Ascending aorta (tissue), 2 donors: ENCODE results near the gene PLCG1. TPM values are rescaled to one million over a fixed set of nuclear protein-coding genes. Genes with fewer than 3 reads are reported as not detected.

Experiments used
- DNase-seq, 2 donors: peaks; one replicate each; pipeline ENCODE4 v3.0.0-alpha.2; 2019; ENCODE audit warnings: low spot score in 2 of 2
- H3K27ac ChIP-seq, 2 donors: fragments of 200-600 bp; sonication (generic); one replicate each; pipeline ENCODE4 v1.5.1; 2016 to 2017; ENCODE audit warnings: mild to moderate bottlenecking in 1 of 2
- H3K27me3 ChIP-seq: fragments of 200-600 bp; sonication (generic); one replicate; pipeline ENCODE4 v1.5.1; 2017
- H3K36me3 ChIP-seq, 2 donors: fragments of 200-600 bp; sonication (generic); one replicate each; pipeline ENCODE4 v1.5.1; 2016
- H3K4me1 ChIP-seq, 2 donors: fragments of 200-600 bp; sonication (generic); one replicate each; pipeline ENCODE4 v1.5.1; 2016 to 2017; ENCODE audit warnings: mild to moderate bottlenecking in 1 of 2
- H3K4me3 ChIP-seq, 2 donors: fragments of 200-600 bp; sonication (generic); one replicate each; pipeline ENCODE4 v1.5.1; 2016 to 2017; ENCODE audit warnings: mild to moderate bottlenecking in 1 of 2
- H3K9me3 ChIP-seq, 2 donors: fragments of 200-600 bp; sonication (generic); one replicate each; pipeline ENCODE4 v1.5.1; 2016
- intact Hi-C: fragments of 100-400 bp; cut with DNase I; formaldehyde crosslinking; loops from one replicate; pipeline ENCODE4 v1.15.1; 2023
- total RNA-seq: library from RNA; depleted of rRNA; stranded (reverse); fragments of >200 nt; gene quantifications from one replicate; pipeline ENCODE4 v1.1.0, GENCODE V29; 2016
- TF ChIP-seq, protein P1 (sequence below), 3 experiments: fragments of 200-600 bp in 2 of 3; fragments of 450-650 bp in 1 of 3; sonication (generic) in 2 of 3; IDR thresholded peaks; one replicate each; pipeline ENCODE4 v1.5.1; 2016 to 2019; ENCODE audit warnings: antibody characterized with exemption in 3 of 3, mild to moderate bottlenecking in 1 of 3, moderate library complexity in 1 of 3

Gene PLCG1
- total RNA-seq, 1 donor from 2014 or later, result 168 TPM

DNA sequence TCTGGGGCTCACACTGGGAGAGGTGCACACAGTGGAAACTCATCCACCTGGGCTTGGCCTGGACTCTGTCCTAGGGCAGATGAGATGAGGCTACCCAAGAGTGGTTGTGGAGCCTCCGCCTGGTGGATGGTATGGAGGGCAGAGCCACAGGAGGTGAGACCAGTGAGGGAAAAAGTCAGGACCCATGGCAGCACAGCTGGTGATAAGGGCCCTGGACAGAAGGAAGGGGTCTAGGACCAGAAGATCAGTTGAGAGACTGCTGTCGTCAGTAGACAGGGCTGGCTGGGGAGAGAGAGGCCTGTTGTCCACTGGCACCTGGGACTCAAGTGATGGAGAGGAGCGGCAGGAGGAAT, 29.8 kb downstream of the PLCG1 start:
- peak overlapping the region in 1 of 2 donors; percentile 33 for H3K27ac ChIP-seq
- DNase-seq, result peak in 1 of 2 donors; percentile 40
- intact Hi-C loops, result no loop called here

DNA sequence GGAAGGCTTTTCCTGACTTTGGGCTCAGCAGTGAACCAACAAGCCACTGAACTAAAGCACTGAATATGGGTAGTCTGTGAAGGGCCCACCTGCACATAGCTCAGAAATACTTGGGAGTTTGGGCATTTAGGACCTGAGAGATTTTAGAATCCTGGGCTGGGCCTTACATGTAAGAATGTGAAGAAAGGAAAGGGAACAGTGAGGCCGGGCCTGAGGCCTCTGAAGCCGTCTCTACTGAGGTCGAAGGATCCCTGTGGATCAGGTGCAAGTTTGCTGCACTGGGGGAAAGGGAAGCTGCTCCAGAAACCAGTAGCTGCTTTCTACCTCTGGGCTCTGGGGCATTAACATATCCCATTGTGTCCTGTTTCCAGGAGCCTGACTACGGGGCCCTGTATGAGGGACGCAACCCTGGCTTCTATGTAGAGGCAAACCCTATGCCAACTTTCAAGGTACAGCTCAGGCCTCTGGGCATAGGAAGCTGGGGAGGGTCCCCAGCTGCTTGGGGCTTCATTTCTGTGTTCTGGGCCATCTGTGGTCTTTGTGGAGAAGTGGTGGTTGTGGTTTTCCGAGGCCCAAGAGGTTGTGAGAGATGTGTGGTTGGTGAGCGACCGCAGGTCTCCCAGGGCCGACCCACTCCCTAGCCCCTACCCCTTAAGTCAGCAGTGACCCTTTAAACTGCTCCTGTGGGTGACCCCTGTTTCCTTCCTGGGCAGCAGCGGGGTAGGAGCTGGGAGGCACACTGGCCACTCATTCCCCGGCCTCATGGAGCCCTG, 30.3 kb downstream of the PLCG1 start:
- no peaks in the 10 kb centered on the region for H3K9me3 ChIP-seq
- intact Hi-C loops, result no loop called here
- peak overlapping the region in 1 of 2 donors; percentile 33 for H3K27ac ChIP-seq
- H3K4me1 ChIP-seq, result peaks cover 0 to 4% of the 10 kb centered on the region in 2 donors
- peak in 1 of 2 donors; percentile 51 for DNase-seq
- peaks cover 90 to 99% of the 10 kb centered on the region in 2 donors for H3K36me3 ChIP-seq
- H3K4me3 ChIP-seq, result no peak overlapping the region
- TF ChIP-seq, protein P1, sequence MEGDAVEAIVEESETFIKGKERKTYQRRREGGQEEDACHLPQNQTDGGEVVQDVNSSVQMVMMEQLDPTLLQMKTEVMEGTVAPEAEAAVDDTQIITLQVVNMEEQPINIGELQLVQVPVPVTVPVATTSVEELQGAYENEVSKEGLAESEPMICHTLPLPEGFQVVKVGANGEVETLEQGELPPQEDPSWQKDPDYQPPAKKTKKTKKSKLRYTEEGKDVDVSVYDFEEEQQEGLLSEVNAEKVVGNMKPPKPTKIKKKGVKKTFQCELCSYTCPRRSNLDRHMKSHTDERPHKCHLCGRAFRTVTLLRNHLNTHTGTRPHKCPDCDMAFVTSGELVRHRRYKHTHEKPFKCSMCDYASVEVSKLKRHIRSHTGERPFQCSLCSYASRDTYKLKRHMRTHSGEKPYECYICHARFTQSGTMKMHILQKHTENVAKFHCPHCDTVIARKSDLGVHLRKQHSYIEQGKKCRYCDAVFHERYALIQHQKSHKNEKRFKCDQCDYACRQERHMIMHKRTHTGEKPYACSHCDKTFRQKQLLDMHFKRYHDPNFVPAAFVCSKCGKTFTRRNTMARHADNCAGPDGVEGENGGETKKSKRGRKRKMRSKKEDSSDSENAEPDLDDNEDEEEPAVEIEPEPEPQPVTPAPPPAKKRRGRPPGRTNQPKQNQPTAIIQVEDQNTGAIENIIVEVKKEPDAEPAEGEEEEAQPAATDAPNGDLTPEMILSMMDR (IDR thresholded peaks at IDR 0.05), result no peak
- no peaks in the 10 kb centered on the region for H3K27me3 ChIP-seq

More for the DNA sequence above, 29.8 kb downstream of the PLCG1 start:
- H3K27me3 ChIP-seq, result no peaks in the 10 kb centered on the region
- peaks cover 90 to 98% of the 10 kb centered on the region in 2 donors for H3K36me3 ChIP-seq
- TF ChIP-seq, protein P1 (IDR thresholded peaks at IDR 0.05), result no peak
- H3K4me1 ChIP-seq, result no peaks in the 10 kb centered on the region
- no peaks in the 10 kb centered on the region for H3K9me3 ChIP-seq
- H3K4me3 ChIP-seq, result no peak overlapping the region

DNA sequence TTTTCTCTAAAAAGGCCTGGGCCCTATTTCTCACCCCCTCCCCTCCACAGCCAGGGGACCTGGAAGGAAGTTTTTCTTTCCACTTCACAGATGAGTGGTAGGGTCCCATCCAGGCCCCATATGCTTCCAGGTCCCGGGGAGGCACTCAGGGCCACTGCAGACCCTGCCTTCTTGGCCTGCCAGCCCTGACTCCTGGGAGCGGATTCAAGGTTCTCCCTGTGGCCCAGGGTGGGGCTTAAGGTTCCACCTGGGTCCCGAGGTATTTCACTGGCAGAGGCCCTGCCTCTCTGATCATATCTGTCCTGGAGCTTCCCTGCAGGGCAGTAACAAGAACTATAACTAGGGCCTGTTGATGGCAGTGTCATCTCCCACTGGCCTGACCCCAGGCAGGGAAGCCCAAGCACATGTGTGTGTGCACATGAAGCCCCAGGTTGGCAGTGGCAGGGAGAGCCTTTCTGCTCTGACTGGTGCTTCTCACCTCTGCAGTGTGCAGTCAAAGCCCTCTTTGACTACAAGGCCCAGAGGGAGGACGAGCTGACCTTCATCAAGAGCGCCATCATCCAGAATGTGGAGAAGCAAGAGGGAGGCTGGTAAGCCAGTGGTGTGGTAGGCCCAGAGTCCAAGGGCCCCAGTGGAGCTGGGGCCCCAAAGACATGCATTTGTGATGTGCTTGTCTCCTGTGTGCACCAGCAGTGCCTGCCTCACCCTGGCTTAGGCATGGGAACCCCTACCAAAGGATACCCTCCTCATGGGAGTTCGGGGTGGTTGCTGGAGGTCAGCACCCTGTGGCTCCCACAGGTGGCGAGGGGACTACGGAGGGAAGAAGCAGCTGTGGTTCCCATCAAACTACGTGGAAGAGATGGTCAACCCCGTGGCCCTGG, 31.2 kb downstream of the PLCG1 start:
- TF ChIP-seq, protein P1 (IDR thresholded peaks at IDR 0.05), result no peak
- peak overlapping the region in 1 of 2 donors; percentile 33 for H3K27ac ChIP-seq
- H3K4me1 ChIP-seq, result peaks cover 0 to 10% of the 10 kb centered on the region in 2 donors
- H3K4me3 ChIP-seq, result no peak overlapping the region
- H3K27me3 ChIP-seq, result no peaks in the 10 kb centered on the region
- intact Hi-C loops, result no loop called here
- H3K36me3 ChIP-seq, result peaks cover 82 to 96% of the 10 kb centered on the region in 2 donors
- H3K9me3 ChIP-seq, result no peaks in the 10 kb centered on the region
- DNase-seq, result peak in 1 of 2 donors; percentile 59

DNA sequence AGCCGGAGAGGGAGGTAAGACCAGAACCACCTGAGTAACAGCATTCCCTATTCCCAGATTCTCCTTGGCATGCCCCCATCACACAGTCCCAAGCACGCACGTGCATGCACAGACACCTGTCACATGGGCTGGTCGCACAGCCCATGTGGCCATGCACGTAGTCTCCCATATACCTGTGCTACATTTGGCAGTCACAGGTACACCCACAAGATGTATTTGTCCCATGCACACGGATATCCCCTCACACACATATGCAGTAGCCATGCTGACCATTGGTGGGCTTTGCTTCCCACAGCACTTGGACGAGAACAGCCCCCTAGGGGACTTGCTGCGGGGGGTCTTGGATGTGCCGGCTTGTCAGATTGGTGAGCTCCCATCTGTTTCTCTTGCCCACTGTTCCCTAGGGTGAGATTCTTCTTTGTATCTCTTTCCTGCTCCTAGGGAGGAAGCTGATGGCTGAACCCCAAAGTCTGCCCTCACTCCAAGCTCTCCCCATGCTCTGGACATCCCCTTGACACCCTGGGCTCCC, 31.9 kb downstream of the PLCG1 start:
- H3K27ac ChIP-seq, result peak overlapping the region in 1 of 2 donors; percentile 19
- TF ChIP-seq, protein P1 (IDR thresholded peaks at IDR 0.05), result no peak
- H3K36me3 ChIP-seq, result peaks cover 81 to 96% of the 10 kb centered on the region in 2 donors
- no peak overlapping the region for H3K4me3 ChIP-seq
- H3K4me1 ChIP-seq, result peaks cover 0 to 17% of the 10 kb centered on the region in 2 donors
- H3K9me3 ChIP-seq, result no peaks in the 10 kb centered on the region
- intact Hi-C loops, result no loop called here
- DNase-seq, result peak in 1 of 2 donors; percentile 55
- H3K27me3 ChIP-seq, result no peaks in the 10 kb centered on the region

DNA sequence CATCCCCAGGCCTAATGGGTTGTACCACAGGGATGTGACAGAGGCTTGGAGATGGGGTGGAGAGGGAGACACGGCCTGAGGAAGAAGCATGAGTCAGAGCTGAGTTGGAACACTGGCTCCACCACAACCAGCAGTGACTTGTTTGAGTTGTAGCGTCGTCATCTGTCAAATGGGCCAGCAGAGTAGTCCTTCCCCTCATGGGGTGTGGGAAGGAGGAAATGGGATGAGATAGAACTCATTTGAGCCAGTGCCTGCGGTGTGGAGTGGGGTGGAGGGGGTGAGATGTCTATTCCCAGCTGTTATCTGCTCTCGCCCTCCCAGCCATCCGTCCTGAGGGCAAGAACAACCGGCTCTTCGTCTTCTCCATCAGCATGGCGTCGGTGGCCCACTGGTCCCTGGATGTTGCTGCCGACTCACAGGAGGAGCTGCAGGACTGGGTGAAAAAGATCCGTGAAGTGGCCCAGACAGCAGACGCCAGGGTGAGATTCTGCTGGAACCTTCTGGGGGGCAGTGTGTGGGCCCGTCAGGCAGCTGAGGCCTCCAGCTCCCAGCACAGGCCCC, 32.5 kb downstream of the PLCG1 start:
- H3K36me3 ChIP-seq, result peaks cover 75 to 94% of the 10 kb centered on the region in 2 donors
- H3K27ac ChIP-seq, result peak overlapping the region; percentile 19 to 42
- DNase-seq, result peak in 1 of 2 donors; percentile 63

More for the DNA sequence above, 32.5 kb downstream of the PLCG1 start:
- Histone ChIP-seq H3K27me3 (no peaks in the 10 kb centered on the region), H3K9me3 (no peaks in the 10 kb centered on the region), H3K4me1 (peaks cover 3 to 23% of the 10 kb centered on the region in 2 donors), H3K4me3 (no peak overlapping the region)
- TF ChIP-seq, protein P1 (IDR thresholded peaks at IDR 0.05), result no peak
- intact Hi-C loops, result loop anchor here (5.0 kb wide), 1 partner anchor 242 kb away; no protein-coding TSS in a partner anchor
